ENCODE results near the gene CFAP97. TPM values are rescaled to one million over a fixed set of nuclear protein-coding genes. Genes with fewer than 3 reads are reported as not detected.

CFAP97 gene
- total and polyA plus RNA-seq, 9 of the 15 experiments (the other 6 are each of a cell fraction or from before 2014, with no cell fraction given) = 17.3 to 57.8 (median 44.4) TPM

DNA sequence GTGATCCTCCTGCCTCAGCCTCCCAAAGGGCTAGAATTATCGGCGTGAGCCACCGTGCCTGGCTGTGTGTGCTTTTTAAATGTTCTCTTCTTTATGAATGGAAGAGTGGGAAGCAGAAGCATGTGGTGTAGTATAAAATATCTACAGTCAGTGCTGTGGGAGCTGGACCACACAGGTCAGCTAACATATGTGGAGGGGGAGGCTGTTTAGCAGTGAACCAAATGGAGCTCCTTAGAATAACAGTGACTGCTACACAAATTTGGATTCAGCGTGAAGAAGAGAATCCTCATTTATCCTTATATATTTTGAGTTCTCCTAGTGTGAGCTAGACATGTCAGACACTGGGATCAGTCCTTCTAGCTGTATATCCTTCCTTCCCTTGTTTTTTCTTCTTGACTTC is 8.8 kb upstream of the CFAP97 start:
- DNase-seq (ENCODE audit: extremely low read depth in 1 of 4, low spot score in 3 of 4) (no peak), FAIRE-seq (no peak), ATAC-seq (no peak)
- Histone ChIP-seq H3K27me3 (ENCODE audit: control insufficient read depth in 2 of 2, insufficient read depth in 2 of 2, low read length in 2 of 2) (no peaks in the 10 kb centered on the region), H4K20me1 (replicated peaks; ENCODE audit: control insufficient read depth, insufficient read depth, low read length) (peaks cover 13% of the 10 kb centered on the region), H3K9me3 (replicated peaks; ENCODE audit: control insufficient read depth, insufficient read depth, low read depth, low read length) (no peaks in the 10 kb centered on the region), H3K27ac (ENCODE audit: extremely low read depth, low read depth, low read length) (no peak overlapping the region), H3K4me3 (no peak overlapping the region), H3K9ac (ENCODE audit: insufficient read depth in 1 of 2, low read depth in 2 of 2, low read length in 2 of 2) (no peak overlapping the region), H3K79me2 (ENCODE audit: control insufficient read depth, insufficient read depth, low read length) (peaks cover 47% of the 10 kb centered on the region), H3K9me1 (ENCODE audit: control insufficient read depth, insufficient read depth, low read length) (no peaks in the 10 kb centered on the region), H3K4me1 (replicated peaks in 1 of 2; ENCODE audit: control insufficient read depth in 2 of 2, insufficient read depth in 2 of 2, low read length in 2 of 2) (peaks cover 28 to 36% of the 10 kb centered on the region in 2 experiments; a peak in 4 of 5 replicates), H3K4me2 (ENCODE audit: insufficient read depth, low read length) (no peak overlapping the region), H2AFZ (ENCODE audit: low read depth, low read length) (no peak overlapping the region), H3K36me3 (ENCODE audit: control insufficient read depth, insufficient read depth, low read length) (no peaks in the 10 kb centered on the region; the same call in 2 of the 3 replicates)
- intact Hi-C loops (cut with micrococcal nuclease) = loop anchor here (5.0 kb wide), 1 partner anchor 35 kb away; no protein-coding TSS in a partner anchor
- TF ChIP-seq, protein P1, sequence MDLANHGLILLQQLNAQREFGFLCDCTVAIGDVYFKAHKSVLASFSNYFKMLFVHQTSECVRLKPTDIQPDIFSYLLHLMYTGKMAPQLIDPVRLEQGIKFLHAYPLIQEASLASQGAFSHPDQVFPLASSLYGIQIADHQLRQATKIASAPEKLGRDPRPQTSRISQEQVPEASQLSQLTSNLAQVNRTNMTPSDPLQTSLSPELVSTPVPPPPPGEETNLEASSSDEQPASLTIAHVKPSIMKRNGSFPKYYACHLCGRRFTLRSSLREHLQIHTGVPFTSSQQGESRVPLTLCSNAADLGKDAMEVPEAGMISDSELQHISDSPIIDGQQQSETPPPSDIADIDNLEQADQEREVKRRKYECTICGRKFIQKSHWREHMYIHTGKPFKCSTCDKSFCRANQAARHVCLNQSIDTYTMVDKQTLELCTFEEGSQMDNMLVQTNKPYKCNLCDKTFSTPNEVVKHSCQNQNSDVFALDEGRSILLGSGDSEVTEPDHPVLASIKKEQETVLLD (IDR thresholded peaks at IDR 0.05) = no peak
- TF ChIP-seq ZEB2 (IDR thresholded peaks at IDR 0.05) (no peak), NR2F6 (CRISPR knock-in tag; IDR thresholded peaks at IDR 0.05) (no peak), ZNF311 (CRISPR knock-in tag; IDR thresholded peaks at IDR 0.05) (no peak)
- TF ChIP-seq, protein P2, sequence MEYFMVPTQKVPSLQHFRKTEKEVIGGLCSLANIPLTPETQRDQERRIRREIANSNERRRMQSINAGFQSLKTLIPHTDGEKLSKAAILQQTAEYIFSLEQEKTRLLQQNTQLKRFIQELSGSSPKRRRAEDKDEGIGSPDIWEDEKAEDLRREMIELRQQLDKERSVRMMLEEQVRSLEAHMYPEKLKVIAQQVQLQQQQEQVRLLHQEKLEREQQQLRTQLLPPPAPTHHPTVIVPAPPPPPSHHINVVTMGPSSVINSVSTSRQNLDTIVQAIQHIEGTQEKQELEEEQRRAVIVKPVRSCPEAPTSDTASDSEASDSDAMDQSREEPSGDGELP (CRISPR knock-in tag; IDR thresholded peaks at IDR 0.05; ENCODE audit: borderline replicate concordance) = no peak
- TF ChIP-seq, protein P3, sequence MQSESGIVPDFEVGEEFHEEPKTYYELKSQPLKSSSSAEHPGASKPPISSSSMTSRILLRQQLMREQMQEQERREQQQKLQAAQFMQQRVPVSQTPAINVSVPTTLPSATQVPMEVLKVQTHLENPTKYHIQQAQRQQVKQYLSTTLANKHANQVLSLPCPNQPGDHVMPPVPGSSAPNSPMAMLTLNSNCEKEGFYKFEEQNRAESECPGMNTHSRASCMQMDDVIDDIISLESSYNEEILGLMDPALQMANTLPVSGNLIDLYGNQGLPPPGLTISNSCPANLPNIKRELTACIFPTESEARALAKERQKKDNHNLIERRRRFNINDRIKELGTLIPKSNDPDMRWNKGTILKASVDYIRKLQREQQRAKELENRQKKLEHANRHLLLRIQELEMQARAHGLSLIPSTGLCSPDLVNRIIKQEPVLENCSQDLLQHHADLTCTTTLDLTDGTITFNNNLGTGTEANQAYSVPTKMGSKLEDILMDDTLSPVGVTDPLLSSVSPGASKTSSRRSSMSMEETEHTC (IDR thresholded peaks at IDR 0.05) = no peak
- ChIA-PET CTCF (ENCODE audit: low intra/inter-chr PET ratio) (no interaction called here), POLR2A (interaction anchor here (0.9 to 1.2 kb wide), 3 partner anchors 10 to 184 kb away, joined by 3 to 5 read pairs (median 5); partner anchors contain the start of gene ANKRD37)
- no TSS peak for BruUV-seq (replicated peaks)
- WGBS (ENCODE audit: insufficient coverage, low coverage, missing lambda C conversion rate) = 92% methylated on average over 4 of the region's 4 CpGs
- in situ Hi-C loops (cut with MboI) = no loop called here
